Spleen (tissue), 7 donors: ENCODE measurements around the gene ZNF777.

Experiments
- CTCF ChIP-seq, 11 experiments: fragments of 200-600 bp in 7 of 11; fragments of 450-650 bp in 4 of 11; sonication (generic) in 4 of 11; IDR thresholded peaks in 8 of 11; conservative IDR thresholded peaks in 3 of 11; 1 replicate in 7 of 11; 2 replicates in 4 of 11; pipeline versions ENCODE4 v1.4.0 to v1.8.0; 2016 to 2021; ENCODE audit warnings: antibody characterized with exemption in 11 of 11, inconsistent platforms in 4 of 11, mild to moderate bottlenecking in 1 of 11
- POLR2A ChIP-seq, 3 donors: fragments of 450-650 bp; IDR thresholded peaks; one replicate each; pipeline ENCODE4 v1.5.1; 2017; ENCODE audit warnings: antibody characterized with exemption in 3 of 3, mild to moderate bottlenecking in 1 of 3
- POLR2AphosphoS5 ChIP-seq, 3 donors: sonication (generic); formaldehyde crosslinking; IDR thresholded peaks; one replicate each; pipeline ENCODE4 v1.5.1; 2017; ENCODE audit warnings: antibody characterized with exemption in 3 of 3
- donor health status: DM: no; HTN: no; CAD: no; lungs with moderate emphysema.
- donor health status: DM: no; HTN: no; CAD: no.
- donor health status: DM: no; HTN: no; CAD: no.

DNA sequence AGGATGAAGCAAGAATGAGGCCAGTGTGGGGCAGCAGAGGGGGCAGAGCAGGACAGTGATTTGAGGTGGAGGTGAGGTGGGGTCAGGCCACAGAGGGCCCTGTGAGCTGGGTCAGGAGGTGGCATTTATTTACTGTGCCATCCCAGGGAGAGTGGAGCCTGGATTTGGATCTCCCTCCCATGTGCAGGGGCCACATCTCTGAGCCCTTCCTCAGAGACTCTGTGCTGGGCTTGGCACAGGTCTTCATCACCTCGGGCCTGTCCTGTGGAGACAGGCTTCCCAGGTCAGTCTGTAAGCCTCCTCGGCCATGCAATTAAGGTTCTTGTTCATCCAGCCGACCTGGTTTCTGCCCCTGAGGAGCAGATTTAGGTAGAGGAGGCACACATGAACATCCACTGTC, 40.9 kb downstream of the ZNF777 start:
- no peak for TF ChIP-seq CTCF (IDR thresholded peaks at IDR 0.05 in 8 of 11, conservative IDR thresholded peaks at IDR 0.05 in 3 of 11)
- no peak for TF ChIP-seq POLR2A (IDR thresholded peaks at IDR 0.05)
- no peak for TF ChIP-seq POLR2AphosphoS5 (IDR thresholded peaks at IDR 0.05)
